ENCODE results near the gene CYB5R3.

CYB5R3 gene

DNA sequence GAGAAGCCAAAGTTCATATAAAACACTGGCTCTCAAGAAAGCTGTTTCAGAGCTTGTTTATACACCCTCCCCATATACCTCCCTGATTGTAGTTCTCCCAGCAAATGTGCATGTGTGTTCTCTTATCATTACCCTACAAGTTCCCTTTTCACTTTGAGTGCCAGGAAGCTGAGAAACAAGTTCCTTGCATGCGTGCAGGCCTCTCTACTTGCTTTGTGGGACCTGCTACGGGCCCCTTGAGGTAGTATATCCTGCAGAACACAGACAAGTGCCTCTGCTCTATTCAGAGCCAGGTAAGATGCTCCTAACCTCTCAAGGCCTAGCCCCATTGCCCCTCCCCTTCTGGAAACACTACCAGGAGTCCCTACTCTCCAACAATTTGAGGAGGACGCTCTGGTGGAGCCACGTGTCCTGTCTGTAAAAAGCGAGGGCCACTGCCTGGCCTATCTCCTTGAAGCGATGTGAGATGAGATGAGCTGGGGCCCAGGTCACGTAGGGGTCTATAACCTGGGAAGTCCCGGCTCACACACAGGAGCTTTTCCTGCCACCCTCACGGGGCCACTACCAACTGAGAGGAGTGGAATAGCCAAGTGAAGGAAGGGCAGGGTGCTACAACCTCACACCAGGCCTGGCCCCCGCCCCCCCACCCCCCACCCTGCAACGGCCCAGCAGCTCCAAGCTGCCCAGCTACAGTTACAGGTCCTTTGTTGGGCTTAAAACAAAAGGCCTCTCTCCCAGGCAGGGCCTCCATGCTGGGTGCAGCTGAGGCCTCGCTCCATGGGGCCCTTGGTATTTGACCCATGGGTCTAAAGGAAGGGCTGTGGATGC lies 6.2 kb downstream of the CYB5R3 start:
- peaks cover 12% of the 10 kb centered on the region for H3K4me1 ChIP-seq

DNA sequence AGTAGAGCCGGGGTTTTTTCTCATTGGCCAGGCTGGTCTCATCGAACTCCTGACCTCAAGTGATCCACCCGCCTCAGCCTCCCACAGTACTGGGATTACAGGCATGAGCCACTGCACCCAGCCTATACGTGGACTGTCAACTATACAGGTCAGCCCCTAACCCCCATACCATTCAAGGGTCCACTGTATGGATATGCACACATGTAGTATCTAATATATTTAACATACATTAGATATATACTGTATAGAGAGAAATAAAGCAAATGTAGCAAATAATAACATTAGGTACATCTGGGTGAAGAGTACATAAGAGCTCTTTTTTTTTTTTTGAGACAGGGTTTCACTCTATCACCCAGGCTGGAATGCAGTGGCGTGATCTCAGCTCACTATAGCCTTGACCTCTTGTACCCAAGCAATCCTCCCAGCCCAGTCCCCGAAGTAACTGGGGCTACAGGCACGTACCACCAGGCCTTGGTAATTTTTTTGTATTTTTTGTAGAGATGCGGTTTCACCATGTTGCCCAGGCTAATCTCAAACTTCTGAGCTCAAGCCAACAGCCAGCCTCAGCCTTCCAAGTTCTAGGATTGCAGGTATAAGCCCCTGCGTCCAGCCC lies 7.3 kb downstream of the CYB5R3 start:
- Histone ChIP-seq H3K36me3 (no peaks in the 10 kb centered on the region), H3K9me3 (no peaks in the 10 kb centered on the region), H3K4me3 (ENCODE audit: low read depth, low read length) (no peak overlapping the region), H3K27me3 (no peaks in the 10 kb centered on the region), H3K4me1 (peaks cover 9% of the 10 kb centered on the region)
- TF ChIP-seq, protein P1, sequence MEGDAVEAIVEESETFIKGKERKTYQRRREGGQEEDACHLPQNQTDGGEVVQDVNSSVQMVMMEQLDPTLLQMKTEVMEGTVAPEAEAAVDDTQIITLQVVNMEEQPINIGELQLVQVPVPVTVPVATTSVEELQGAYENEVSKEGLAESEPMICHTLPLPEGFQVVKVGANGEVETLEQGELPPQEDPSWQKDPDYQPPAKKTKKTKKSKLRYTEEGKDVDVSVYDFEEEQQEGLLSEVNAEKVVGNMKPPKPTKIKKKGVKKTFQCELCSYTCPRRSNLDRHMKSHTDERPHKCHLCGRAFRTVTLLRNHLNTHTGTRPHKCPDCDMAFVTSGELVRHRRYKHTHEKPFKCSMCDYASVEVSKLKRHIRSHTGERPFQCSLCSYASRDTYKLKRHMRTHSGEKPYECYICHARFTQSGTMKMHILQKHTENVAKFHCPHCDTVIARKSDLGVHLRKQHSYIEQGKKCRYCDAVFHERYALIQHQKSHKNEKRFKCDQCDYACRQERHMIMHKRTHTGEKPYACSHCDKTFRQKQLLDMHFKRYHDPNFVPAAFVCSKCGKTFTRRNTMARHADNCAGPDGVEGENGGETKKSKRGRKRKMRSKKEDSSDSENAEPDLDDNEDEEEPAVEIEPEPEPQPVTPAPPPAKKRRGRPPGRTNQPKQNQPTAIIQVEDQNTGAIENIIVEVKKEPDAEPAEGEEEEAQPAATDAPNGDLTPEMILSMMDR (IDR thresholded peaks at IDR 0.05; ENCODE audit: low read depth, low read length): no peak
- DNase-seq: no peak

More for the DNA sequence above, 6.2 kb downstream of the CYB5R3 start:
- no peak for DNase-seq
- Histone ChIP-seq H3K9me3 (no peaks in the 10 kb centered on the region), H3K27me3 (no peaks in the 10 kb centered on the region), H3K4me3 (ENCODE audit: low read depth, low read length) (no peak overlapping the region), H3K36me3 (no peaks in the 10 kb centered on the region)
- TF ChIP-seq, protein P1 (IDR thresholded peaks at IDR 0.05; ENCODE audit: low read depth, low read length): no peak

DNA sequence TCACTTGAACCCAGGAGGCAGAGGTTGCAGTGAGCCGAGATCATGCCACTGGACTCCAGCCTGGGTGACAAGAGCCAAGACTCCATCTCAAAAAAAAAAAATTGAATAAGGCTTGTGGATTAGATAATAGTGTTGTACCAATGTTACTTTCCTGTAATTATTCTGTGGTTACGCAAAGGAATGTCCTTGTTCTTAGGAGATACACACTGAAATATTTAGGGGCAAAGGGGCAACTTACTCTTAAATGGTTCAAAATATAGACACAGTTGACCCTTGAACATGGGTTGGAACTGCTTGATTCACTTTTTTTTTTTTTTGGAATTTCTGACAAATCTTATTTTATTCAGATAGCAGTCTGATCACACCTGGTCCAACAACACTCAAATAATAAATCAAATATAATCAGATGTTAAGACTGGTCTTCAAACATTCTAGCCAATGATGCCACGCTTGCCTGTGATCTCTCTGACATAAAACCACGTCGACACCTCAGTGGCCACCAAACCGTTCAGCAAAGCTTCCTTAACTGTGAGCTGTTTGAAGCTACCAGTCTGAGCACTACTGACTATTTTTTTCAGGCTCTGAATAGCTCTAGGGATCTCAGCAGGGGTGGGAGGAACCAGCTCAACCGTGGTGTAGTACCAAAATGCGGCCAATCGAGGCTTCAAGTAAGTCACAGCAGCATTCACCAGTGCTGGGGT lies 9.5 kb downstream of the CYB5R3 start:
- no peaks in the 10 kb centered on the region; the same call in 1 of the 2 replicates for H3K4me1 ChIP-seq
- no peak overlapping the region for H3K4me3 ChIP-seq (ENCODE audit: low read depth, low read length)
- TF ChIP-seq, protein P1 (IDR thresholded peaks at IDR 0.05; ENCODE audit: low read depth, low read length): no peak
- H3K27me3 ChIP-seq: no peaks in the 10 kb centered on the region
- no peaks in the 10 kb centered on the region for H3K9me3 ChIP-seq
- DNase-seq: no peak
- peaks cover 12% of the 10 kb centered on the region for H3K36me3 ChIP-seq

DNA sequence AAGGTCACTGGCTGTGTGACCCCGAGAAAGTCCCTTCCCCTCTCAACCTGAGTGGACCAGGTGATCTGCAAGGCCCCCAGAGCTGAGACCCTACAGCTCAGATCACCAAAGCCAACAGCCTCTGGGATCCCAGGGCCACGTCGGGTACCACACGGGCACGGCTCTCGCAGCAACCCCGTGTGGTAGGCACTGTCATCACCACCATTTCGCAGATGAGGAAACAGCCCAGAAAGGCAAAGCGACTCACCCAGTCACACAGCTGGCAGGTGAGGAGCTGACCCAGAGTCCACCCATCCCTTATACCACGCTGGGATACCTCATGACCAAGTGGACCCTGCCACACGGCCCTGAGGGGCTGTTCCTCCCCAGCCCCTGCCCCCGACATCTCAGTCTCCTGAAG lies 11.6 kb downstream of the CYB5R3 start:
- DNase-seq: no peak
- TF ChIP-seq, protein P1 (IDR thresholded peaks at IDR 0.05; ENCODE audit: low read depth, low read length): no peak
- H3K27me3 ChIP-seq: no peaks in the 10 kb centered on the region
- H3K4me1 ChIP-seq: no peaks in the 10 kb centered on the region
- H3K4me3 ChIP-seq (ENCODE audit: low read depth, low read length): no peak overlapping the region
- H3K36me3 ChIP-seq: peaks cover 19% of the 10 kb centered on the region
- no peaks in the 10 kb centered on the region for H3K9me3 ChIP-seq

DNA sequence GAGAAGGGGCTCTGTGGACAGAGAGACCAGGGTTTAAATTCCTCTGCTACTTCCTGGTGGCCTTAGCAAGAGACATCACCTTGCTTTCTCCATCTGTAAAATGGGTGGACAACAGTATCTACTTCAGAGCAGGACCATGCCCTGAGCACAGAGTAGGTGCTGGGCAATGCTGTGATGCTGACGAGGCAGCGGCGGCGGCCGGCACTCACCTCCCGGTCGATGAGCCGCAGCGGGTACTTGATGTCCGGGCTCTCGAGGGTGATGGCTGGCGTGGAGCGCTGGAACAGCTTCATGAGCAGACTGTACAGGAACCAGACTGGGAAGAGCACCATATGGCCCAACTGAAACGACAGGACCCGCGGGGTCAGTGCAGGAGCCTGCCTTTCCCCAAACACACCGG lies 12.7 kb downstream of the CYB5R3 start:
- Histone ChIP-seq H3K9me3 (no peaks in the 10 kb centered on the region), H3K36me3 (peaks cover 24% of the 10 kb centered on the region), H3K4me3 (ENCODE audit: low read depth, low read length) (no peak overlapping the region), H3K27me3 (no peaks in the 10 kb centered on the region), H3K4me1 (no peaks in the 10 kb centered on the region)
- TF ChIP-seq, protein P1 (IDR thresholded peaks at IDR 0.05; ENCODE audit: low read depth, low read length): no peak
- no peak for DNase-seq

Data from BE2C (cell line).